NB4 (cell line): ENCODE results near the gene SEMA3C.
A peak's percentile ranks its signal among the peaks of the same experiment; 100 is the strongest.

Source experiments
- DNase-seq: peaks from one replicate; pipeline ENCODE4 v3.0.0; 2010; ENCODE audit warnings: low read depth
- H3K4me3 ChIP-seq: one replicate; pipeline ENCODE4 v1.5.1; 2011; ENCODE audit warnings: mild to moderate bottlenecking, low read depth, low read length, moderate library complexity
- MYC ChIP-seq: IDR thresholded peaks from 2 replicates; pipeline ENCODE4 v1.6.1; 2011; ENCODE audit warnings: low read depth, low read length
- POLR2A ChIP-seq: IDR thresholded peaks from 2 replicates; pipeline ENCODE4 v1.6.1; 2011; ENCODE audit warnings: mild to moderate bottlenecking; ENCODE audit not compliant: insufficient read length; ENCODE audit errors: extremely low read depth
- TF ChIP-seq, protein P1 (sequence below): IDR thresholded peaks from one replicate; pipeline ENCODE4 v1.5.1; 2012; ENCODE audit warnings: low read depth, low read length
- TF ChIP-seq, protein P2 (sequence below): IDR thresholded peaks from 2 replicates; pipeline ENCODE4 v1.6.1; 2011; ENCODE audit warnings: low read depth, low read length

SEMA3C gene

DNA sequence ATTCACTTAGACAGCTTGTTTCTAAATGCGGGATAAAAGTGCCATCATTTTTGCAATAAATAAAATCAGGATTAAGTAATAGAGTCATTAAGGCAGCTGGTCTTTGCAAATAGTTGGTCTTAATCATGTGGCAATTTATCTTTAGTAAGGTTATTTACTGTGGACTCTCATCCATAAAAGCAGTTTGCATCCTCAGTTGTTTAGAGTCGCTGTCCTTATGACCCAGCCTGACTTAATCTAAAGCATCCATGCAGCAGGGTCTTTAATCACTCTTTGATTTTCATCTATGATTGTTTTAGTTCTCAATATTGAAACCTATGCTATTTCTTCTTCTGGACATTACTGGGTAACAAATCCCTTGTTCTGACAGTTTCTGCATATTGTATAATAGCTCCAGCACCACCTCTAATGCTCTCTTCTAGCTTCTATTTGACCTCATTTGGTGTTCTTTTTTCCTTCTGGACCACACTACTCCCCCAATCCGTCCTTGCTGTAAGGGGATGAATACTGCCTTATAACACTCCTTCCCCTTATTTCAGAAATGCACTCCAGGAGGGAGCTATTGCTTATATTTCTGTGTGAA lies 185.4 kb downstream of the SEMA3C start:
- no peak for DNase-seq
- H3K4me3 ChIP-seq: no peak overlapping the region
- TF ChIP-seq, protein P1, sequence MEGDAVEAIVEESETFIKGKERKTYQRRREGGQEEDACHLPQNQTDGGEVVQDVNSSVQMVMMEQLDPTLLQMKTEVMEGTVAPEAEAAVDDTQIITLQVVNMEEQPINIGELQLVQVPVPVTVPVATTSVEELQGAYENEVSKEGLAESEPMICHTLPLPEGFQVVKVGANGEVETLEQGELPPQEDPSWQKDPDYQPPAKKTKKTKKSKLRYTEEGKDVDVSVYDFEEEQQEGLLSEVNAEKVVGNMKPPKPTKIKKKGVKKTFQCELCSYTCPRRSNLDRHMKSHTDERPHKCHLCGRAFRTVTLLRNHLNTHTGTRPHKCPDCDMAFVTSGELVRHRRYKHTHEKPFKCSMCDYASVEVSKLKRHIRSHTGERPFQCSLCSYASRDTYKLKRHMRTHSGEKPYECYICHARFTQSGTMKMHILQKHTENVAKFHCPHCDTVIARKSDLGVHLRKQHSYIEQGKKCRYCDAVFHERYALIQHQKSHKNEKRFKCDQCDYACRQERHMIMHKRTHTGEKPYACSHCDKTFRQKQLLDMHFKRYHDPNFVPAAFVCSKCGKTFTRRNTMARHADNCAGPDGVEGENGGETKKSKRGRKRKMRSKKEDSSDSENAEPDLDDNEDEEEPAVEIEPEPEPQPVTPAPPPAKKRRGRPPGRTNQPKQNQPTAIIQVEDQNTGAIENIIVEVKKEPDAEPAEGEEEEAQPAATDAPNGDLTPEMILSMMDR: no peak
- TF ChIP-seq POLR2A: no peak
- TF ChIP-seq, protein P2, sequence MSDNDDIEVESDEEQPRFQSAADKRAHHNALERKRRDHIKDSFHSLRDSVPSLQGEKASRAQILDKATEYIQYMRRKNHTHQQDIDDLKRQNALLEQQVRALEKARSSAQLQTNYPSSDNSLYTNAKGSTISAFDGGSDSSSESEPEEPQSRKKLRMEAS: no peak
- no peak for TF ChIP-seq MYC

DNA sequence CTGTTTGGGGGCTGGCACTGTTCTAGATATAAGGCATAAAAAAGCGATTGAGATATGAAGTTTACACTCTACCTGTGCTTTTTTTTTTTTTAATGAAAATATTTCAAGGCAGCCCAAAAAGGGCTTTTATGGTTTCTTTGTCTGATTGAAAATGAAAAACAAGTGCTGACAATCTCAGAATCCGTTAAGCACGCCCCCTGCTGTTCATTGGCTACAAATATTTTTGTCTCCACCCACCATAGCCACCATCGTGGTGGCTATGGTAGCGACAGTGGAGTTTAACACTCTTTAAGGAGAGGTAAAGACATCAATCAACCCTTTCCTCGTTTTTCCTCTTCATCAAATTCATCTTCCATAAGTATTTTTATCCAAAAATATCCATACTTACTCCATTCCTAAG lies 186.2 kb downstream of the SEMA3C start:
- TF ChIP-seq, protein P1: peak; percentile 35
- TF ChIP-seq, protein P2: no peak
- H3K4me3 ChIP-seq: no peak overlapping the region
- DNase-seq: peak; percentile 36

DNA sequence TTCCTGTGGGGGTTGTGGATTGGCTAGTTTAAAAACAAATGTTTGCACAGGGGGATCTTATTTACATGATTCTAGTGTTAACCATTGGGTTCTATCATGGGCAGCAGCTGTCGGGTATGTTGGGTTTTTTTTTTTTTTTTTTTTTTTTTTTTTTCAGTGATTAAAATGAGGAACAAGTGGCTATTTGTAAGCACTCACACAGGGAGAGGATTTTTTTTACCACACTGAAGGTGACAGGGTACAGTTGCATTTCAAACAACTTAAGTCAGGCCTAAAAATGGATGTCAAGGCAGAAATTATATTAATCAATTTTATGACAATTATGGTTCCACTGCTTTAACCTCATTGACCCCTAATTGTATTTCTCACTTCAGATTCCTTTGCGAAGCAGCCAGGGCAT lies 187.6 kb downstream of the SEMA3C start:
- no peak for DNase-seq
- TF ChIP-seq, protein P2: no peak
- TF ChIP-seq MYC: no peak
- TF ChIP-seq POLR2A: no peak
- TF ChIP-seq, protein P1: no peak
- no peak overlapping the region for H3K4me3 ChIP-seq

DNA sequence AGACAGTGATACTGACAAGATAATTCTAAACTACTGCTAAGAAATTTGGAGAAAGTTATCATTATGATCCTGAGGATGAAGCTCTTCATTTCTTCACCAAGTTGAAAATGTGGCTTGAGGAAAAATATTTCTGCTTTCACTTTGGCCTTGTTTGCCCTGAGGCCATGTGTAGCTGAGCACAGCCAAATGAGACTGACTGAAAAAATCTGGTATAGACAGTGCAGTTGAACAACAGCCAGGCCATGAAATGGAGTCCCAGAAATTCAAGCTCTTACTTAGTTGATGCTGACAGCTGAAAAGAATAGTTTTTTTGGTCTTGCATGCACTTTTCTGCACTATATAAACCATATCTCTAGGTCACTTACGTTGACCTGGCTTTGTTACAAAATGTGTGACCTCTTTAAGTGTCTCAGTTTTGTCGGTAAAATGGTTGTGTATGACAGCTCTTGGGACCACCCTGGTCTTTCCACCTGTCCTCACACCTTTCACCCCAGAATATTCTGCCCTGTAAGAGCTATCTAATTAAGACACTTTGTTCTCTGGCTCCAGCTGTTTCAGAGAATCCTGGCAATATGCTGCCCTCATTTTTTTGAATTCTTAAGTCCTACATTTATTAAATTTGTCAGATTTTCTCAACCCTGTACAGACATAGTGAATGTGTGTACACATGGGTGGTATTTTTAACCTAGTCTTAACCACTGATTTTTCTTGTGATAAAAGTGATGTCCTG lies 189.1 kb downstream of the SEMA3C start:
- TF ChIP-seq MYC (no peak), POLR2A (no peak)
- TF ChIP-seq, protein P2: no peak
- TF ChIP-seq, protein P1: no peak
- no peak for DNase-seq

DNA sequence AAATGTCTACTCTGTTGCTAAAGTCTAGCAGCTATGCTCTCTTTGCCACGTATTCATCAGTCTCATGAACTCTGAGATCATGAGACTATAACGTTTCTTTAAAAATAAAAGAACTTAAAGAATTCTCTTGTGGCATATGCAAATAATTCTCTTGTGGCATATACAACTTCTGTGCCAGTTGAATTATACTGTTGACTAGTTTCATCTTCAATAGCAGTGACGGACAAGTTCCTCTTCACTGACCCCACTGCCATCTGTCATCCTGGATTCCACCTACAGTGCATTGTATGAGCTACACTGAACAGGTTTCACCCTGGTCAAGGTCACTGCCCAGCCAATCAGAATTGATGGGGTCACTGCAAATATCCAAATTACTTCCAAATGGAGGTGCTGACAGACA lies 192.2 kb downstream of the SEMA3C start:
- no peak overlapping the region for H3K4me3 ChIP-seq
- DNase-seq: no peak
- TF ChIP-seq POLR2A: no peak
- TF ChIP-seq, protein P2: no peak
- TF ChIP-seq, protein P1: no peak
- TF ChIP-seq MYC: no peak

More for the DNA sequence above, 189.1 kb downstream of the SEMA3C start:
- H3K4me3 ChIP-seq: no peak overlapping the region
